ENCODE data around the gene SPATS1. TPM values are rescaled to one million over a fixed set of nuclear protein-coding genes. Genes with fewer than 3 reads are reported as not detected.

The SPATS1 gene
- total and polyA plus RNA-seq, 11 donors, result not detected

DNA sequence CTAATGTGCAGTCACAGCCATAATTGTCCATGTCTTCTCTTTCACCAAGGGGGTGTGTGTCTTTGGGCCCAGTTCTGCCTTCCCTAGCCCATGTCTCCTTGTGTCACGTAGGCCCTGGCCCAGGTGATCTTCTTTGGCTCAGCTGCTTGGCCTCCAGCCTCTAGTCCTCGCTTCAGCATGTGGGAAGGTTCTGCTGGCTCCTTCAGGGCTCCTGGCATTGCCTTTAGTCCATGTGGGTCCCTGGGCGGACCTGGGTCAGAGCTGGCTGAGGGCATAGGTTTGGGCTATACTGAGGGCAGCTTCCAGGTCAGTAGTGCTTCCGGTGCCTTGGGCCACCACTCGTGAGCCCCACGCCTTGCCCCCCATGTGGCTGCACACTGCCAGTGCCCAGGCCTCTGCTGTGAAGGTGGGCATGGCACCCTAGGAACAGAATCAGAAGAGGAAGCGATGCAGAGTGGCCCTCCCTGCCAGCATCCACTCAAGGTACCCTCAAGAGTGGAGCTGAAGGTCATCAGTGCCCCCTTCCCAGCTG lies 42.1 kb upstream of the SPATS1 start:
- intact Hi-C loops (cut with DNase I), result loop anchor here in 2 of 10 donors (5.0 kb wide), 1 partner anchor 33 kb away; the partner anchor contains the start of gene NFKBIE (in 2 of the 2)
- DNase-seq, result no peak
- H3K27ac ChIP-seq, result no peak overlapping the region
- H3K27me3 ChIP-seq, result peaks cover 4 to 26% (median 22%) of the 10 kb centered on the region in 9 donors
- peaks cover 0 to 18% (median 13%) of the 10 kb centered on the region in 12 donors for H3K4me1 ChIP-seq
- ATAC-seq, result no peak
- TF ChIP-seq, protein P1, sequence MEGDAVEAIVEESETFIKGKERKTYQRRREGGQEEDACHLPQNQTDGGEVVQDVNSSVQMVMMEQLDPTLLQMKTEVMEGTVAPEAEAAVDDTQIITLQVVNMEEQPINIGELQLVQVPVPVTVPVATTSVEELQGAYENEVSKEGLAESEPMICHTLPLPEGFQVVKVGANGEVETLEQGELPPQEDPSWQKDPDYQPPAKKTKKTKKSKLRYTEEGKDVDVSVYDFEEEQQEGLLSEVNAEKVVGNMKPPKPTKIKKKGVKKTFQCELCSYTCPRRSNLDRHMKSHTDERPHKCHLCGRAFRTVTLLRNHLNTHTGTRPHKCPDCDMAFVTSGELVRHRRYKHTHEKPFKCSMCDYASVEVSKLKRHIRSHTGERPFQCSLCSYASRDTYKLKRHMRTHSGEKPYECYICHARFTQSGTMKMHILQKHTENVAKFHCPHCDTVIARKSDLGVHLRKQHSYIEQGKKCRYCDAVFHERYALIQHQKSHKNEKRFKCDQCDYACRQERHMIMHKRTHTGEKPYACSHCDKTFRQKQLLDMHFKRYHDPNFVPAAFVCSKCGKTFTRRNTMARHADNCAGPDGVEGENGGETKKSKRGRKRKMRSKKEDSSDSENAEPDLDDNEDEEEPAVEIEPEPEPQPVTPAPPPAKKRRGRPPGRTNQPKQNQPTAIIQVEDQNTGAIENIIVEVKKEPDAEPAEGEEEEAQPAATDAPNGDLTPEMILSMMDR (IDR thresholded peaks at IDR 0.05), result no peak
- no peak for TF ChIP-seq POLR2A (IDR thresholded peaks at IDR 0.05)
- H3K9me3 ChIP-seq, result no peaks in the 10 kb centered on the region
- 78 to 91% (median 86%) methylated on average over 6 to 7 of the region's 7 CpGs for WGBS, 4 donors
- H3K36me3 ChIP-seq, result peaks cover 0 to 54% (median 48%) of the 10 kb centered on the region in 9 donors
- no peak overlapping the region for H3K4me3 ChIP-seq

DNA sequence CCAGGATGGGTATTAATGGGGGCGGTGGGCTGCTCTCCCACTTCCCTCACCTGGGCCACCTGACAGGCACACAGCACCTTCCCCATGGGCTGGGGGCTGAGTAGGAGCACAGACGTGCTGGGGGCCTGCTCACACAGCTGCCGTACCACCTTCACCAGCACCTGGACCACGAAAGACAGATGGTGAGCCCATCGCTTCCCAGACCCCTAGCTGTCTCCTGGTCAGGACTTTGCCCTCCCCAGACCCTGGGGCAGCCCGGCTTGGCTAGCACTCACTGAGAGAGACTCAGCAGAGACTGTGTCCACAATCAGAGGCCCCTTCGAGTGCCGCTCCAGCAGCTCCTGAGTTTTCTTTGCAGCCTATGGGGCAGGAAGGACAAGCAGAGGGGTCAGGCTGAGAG lies 41.3 kb upstream of the SPATS1 start:
- intact Hi-C loops (cut with DNase I), result loop anchor here in 2 of 10 donors (5.0 kb wide), 1 partner anchor 34 kb away; the partner anchor contains the start of gene NFKBIE (in 2 of the 2)
- Histone ChIP-seq H3K27ac (no peak overlapping the region), H3K4me3 (no peak overlapping the region), H3K36me3 (peaks cover 0 to 62% (median 56%) of the 10 kb centered on the region in 9 donors), H3K4me1 (peaks cover 0 to 18% (median 13%) of the 10 kb centered on the region in 12 donors), H3K9me3 (no peaks in the 10 kb centered on the region), H3K27me3 (peaks cover 3 to 18% (median 15%) of the 10 kb centered on the region in 9 donors)
- TF ChIP-seq POLR2A (IDR thresholded peaks at IDR 0.05), result no peak
- TF ChIP-seq, protein P1 (IDR thresholded peaks at IDR 0.05), result no peak
- 91 to 92% (median 92%) methylated on average over 8 of the region's 8 CpGs for WGBS, 4 donors
- ATAC-seq (no peak), DNase-seq (no peak)

DNA sequence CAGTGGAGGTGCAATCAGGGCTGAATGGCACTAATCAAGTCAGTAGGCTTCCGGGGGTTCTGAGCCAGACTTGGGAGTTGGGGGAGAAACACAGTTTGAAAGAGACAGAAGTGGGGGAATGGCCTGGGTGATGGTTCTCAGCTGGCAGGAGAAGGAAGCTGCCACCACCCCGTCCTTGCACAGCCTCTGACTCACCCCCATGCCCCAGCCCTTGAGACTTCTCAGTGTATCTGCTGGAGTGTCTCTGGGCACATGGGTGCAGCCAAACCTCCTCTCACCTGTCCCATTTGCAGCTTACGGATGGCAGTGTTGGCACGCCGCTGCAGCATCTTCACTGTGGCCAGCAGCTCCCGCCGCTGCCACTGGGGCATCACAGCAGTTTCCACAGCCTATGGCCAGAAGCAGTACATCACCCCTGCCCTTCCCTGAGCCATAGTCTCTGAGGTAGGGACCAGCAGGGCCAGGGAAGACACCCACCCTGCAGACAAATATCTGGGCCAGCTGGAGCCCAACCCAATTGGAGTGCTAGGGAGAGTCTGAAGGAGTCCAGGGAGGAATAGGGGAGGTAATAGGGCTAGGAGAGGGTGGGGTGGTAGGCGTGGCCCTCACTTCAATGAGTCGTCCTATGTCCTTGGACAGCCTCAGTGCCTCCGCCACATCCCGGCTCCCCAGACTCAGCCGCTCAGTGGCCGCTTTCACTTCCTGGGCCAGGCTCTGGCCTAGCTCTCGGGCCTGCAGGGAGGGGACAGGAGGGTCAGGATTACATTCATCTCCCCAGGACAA lies 40.5 kb upstream of the SPATS1 start:
- intact Hi-C loops (cut with DNase I), result loop anchor here in 2 of 10 donors (5.0 kb wide), 1 partner anchor 35 kb away; the partner anchor contains the start of gene NFKBIE (in 2 of the 2)
- no peak for TF ChIP-seq POLR2A (IDR thresholded peaks at IDR 0.05)
- TF ChIP-seq, protein P1 (IDR thresholded peaks at IDR 0.05), result no peak
- Histone ChIP-seq H3K4me3 (no peak overlapping the region), H3K36me3 (peaks cover 0 to 70% (median 64%) of the 10 kb centered on the region in 9 donors), H3K9me3 (no peaks in the 10 kb centered on the region), H3K27ac (no peak overlapping the region), H3K27me3 (peaks cover 0 to 10% (median 7%) of the 10 kb centered on the region in 9 donors), H3K4me1 (peaks cover 0 to 13% (median 10%) of the 10 kb centered on the region in 12 donors)
- ATAC-seq (no peak), DNase-seq (no peak)
- 91 to 94% (median 93%) methylated on average over 12 to 14 of the region's 14 CpGs for WGBS, 4 donors

DNA sequence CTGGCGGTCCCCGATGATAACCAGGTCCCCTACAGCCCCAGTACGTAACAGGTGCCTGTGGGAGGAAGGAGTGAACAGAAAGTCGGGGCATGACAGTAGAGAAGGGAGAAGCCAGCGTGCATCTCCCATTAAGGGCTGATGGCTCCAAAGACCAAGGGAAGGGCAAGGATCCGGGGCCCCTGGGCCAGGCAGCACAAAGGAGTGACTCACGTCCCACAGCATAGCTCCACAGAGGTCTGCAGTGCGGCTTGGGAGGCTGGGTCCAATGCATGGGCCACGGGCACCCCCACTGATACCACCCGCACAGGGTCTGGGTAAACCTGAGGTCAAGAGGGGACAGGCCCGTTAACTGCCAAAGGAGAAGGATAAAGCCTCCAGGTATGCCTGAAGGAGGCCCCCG lies 39.6 kb upstream of the SPATS1 start:
- DNase-seq, result no peak
- Histone ChIP-seq H3K36me3 (peaks cover 0 to 79% (median 72%) of the 10 kb centered on the region in 9 donors), H3K27me3 (peaks cover 0 to 1% (median 0%) of the 10 kb centered on the region in 9 donors), H3K9me3 (no peaks in the 10 kb centered on the region), H3K4me1 (peaks cover 0 to 4% (median 2%) of the 10 kb centered on the region in 12 donors), H3K4me3 (no peak overlapping the region), H3K27ac (no peak overlapping the region)
- WGBS, 4 donors, result 88 to 97% (median 91%) methylated on average over 9 to 12 of the region's 12 CpGs
- TF ChIP-seq, protein P1 (IDR thresholded peaks at IDR 0.05), result no peak
- no peak for TF ChIP-seq POLR2A (IDR thresholded peaks at IDR 0.05)
- intact Hi-C loops (cut with DNase I), result loop anchor here in 2 of 10 donors (5.0 kb wide), 1 partner anchor 36 kb away; the partner anchor contains the start of gene NFKBIE (in 2 of the 2)
- no peak for ATAC-seq

All from heart left ventricle (tissue), 16 donors.